GM11168 (cell line): Measurements from ENCODE around the gene EFEMP1.

ENCODE experiments used
- in situ Hi-C: fragments of 300-500 bp; cut with MboI; formaldehyde crosslinking; loops from one replicate; pipeline ENCODE4 v1.12.0; 2022; ENCODE audit warnings: low sequenced_read_pairs; ENCODE audit not compliant: unreplicated experiment

Gene EFEMP1

DNA sequence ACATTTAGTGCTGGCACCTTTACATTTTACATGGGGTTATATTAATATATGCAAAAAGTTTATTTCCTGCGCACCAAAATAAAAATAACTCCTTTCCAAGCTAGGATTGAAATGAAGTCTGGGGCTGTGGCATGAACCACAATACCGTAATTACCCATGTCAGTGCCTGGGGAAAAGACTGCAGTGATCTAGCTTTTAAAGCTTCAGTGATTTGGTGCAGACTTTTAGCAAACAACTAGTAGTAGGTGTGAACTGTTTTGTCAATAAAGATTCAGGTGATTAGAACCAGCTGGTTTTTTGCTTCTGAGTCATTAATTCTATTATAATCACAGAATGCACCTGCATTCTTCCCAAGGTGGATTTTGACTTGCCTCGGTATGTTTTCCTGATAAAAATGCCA, 21.2 kb downstream of the EFEMP1 start:
- in situ Hi-C loops: no loop called here

DNA sequence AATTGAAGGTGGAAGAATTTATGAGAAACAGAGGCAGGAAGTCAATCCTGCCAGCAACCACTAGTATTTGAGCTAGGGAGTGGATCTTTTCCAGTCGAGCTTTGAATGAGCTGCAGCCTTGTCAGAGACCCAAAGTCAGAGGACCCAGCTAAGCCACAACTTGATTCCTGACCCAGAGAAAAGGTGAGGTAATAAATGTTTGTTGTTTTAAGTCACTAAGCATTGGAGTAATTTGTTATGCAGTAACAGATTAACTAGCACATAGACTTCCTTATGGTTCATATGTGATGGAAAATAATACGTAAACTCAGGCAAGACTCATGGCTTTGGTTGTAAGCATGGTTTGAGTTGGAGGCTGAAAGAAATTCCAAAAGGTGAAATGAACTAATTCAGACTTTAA, 21.6 kb downstream of the EFEMP1 start:
- in situ Hi-C loops: no loop called here

DNA sequence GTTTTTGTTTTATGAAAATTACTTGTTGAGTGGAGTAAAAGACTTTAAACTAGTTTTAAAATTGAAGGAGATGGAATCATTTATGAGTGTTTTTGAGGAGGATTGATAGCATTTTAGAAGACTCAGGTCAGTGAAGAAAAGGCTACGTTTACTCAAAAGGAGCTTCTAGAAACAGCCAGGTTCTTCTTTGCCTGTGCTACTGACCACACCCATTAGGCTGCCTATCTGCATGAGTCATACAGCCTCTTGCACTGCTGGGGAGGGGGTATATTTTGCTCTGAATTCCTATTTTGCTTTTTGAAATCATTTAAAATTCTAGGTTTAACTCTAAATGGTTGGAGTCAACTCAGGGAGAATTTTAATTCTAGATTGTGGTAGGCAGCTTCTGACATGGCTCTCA, 22.3 kb downstream of the EFEMP1 start:
- in situ Hi-C loops: no loop called here

DNA sequence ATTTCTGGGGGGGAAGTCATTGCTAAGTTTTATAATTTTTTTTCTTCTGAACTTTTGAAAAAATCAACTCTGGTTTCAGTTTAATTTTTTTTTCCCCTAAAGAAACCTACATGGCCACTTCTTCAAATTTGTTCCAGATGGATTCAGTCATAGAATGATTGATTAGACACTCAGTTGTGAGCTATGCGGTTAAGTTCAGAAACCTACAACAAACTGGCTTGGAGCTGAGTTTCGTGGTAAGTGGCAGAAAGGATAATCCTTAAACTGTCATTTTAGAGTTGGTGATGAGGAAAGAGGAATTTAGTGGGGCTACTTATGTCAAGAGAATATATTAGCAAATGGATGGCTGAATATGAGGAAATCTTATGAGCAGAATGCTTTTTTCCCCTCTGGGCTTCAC, 23.7 kb downstream of the EFEMP1 start:
- in situ Hi-C loops: no loop called here

DNA sequence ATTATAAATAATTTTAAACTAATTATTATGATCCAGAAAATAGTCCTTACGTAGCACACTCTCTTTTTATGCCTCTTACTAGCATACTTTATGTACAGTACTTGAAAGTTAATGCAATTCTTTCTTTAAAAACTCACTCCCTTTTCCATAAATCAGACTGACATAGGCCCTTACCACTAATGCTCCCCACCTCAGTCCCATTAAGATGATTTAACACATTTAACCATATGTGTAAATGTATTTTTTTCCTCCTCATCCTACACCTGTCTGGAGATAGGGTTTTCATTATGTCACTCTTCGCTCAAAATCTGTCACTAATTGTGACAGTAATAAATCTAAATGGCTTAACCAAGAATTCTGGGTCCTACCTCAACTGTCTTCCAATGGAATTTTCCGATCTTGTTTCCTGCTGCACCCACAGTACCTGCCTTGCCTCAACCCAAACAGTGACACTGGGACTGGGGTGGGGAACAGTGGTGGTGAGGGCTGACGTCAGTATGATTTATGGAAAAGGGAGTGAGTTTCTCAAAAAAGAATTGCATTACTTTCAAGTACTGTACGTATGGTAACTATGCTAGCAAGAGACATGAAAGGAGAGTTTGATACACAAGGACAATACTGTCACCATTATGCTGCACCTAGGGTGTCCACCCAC, 25.1 kb downstream of the EFEMP1 start:
- in situ Hi-C loops: no loop called here

DNA sequence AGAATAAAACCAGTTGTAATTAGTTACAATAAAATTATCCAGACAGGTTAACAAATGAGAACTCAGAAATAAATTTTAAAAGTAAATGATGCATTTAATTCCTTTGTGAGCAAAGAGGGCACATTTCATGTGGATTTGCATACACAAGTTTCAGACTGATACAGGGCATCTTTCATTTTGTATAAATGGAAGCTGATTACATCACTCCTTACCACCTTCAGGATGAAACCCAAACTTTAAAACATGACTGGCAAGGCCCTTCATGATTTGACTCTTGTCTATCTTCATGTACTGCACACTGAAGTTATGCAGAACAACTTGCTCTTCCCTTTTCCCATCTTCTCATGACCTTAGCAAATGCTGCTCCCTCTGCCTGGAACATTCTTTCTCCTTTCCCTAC, 26.9 kb downstream of the EFEMP1 start:
- in situ Hi-C loops: no loop called here

DNA sequence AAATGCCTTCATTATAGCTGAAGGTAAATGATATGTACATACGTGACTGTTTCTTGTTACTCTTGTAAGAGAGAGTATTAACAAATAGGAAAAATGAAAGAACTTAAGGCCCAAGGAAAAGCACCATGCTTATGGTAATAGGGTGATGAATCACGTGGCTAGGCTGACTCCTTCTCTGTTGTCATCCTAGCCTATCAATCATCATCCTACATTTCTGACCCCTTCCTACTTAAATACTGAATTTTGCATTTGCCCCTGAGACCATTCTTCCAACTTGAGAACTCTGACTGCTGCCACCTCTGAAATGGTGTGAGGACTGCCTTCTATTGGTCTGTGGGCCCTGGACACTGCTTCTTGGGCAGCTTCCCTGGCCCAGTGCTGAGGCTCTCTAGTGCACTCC, 28.9 kb downstream of the EFEMP1 start:
- in situ Hi-C loops: no loop called here

DNA sequence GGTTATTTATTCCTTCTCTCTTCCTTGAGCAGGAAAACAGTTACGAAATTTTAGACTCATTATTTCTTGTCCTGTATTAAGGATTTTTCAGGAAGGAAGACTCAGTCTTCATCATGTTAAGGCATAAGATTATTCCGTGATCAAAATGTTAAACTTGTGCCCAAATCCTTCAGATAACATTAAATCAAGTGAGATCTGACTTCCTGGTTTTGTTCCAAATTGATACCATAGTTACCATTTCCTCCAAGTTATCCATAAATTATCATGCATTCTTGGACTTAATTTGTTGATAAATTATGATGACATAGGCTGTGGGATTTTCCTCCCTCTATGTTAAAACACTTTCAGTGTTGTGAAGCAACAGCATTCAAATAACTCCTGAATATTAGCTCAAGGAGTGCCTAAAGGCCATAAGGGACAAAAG, 31.9 kb downstream of the EFEMP1 start:
- in situ Hi-C loops: no loop called here

DNA sequence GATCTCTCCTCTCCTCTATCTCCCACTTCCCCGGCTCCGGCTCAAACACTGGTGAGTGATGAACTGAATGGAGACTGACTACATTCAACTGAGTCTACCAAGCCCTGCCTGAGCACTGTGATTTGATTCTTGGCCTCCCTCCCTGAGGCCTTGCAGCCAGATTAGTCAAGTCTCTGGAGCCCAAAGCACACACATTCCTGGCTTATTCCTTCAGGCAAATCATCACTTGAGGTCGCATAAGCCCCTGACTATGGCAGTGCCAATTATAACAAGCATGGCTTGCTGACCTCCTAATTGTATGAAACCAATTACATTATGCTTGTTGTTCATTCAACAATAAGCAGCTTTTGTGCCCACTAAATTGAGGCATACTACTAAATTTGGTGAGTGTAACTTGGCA, 34.6 kb downstream of the EFEMP1 start:
- in situ Hi-C loops: no loop called here

DNA sequence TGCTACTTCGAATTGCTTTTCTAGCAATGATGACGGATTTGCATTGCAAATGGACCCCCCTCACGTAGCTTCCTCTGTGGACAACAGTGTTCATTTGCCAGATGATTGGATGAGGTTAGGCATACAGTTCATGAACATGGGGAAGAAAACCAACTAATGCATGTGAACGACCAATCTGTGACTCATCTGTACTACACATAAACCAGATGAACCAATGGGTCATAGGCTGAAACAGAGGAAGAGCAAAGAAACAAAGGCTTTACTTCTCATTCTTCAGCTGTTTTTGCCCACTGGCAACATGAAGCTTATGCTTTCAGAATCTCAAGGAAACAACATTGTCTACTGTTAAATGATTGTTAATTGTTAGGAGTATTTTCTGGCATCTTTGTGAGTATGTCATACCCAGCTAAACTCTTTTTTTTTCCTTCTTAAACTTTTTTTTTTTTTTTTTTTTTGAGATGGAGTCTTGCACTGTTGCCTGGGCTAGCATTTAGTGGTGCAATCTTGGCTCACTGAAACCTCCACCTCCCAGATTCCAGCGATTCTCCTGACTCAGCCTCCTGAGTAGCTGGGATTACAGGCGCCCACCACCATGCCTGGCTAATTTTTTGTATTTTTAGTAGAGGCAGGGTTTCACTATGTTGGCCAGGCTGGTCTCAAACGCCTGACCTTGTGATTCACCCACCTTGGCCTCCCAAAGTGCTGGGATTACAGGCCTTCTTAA, 35.5 kb downstream of the EFEMP1 start:
- in situ Hi-C loops: no loop called here

DNA sequence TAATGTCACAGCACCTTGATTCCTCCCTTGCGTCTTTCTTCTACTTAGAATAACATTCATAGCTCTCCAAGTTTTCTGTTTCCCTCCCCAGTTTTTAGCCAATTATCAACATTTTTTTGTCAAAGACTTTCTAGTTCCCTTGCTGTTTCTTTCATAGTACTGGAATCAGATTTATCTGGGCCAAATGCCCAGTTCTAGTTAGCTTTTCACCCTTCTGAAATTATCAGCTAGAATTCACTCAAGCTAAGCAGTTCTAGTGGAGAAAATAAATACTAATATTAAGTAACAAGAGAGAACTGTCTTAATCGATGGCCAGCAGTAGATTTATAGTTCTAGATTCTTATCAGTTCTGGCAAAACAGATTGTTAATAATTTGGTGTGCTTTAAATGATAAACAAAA, 36.2 kb downstream of the EFEMP1 start:
- in situ Hi-C loops: no loop called here

DNA sequence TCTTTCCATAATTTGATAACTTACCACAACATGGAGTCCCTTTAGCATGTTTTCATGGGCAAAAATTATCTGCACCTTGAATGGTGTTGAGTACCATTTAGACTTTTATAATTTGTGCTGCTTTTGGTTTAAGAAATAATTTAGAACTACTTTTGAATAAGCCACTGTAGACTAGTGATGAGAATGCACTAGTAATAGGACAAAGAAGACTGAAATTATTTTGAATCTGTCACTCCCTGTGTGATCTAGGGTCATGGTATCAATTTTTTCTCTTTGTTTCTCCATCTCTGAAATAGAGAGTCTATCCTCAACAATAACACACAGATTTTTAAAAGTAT, 37.7 kb downstream of the EFEMP1 start:
- in situ Hi-C loops: no loop called here

DNA sequence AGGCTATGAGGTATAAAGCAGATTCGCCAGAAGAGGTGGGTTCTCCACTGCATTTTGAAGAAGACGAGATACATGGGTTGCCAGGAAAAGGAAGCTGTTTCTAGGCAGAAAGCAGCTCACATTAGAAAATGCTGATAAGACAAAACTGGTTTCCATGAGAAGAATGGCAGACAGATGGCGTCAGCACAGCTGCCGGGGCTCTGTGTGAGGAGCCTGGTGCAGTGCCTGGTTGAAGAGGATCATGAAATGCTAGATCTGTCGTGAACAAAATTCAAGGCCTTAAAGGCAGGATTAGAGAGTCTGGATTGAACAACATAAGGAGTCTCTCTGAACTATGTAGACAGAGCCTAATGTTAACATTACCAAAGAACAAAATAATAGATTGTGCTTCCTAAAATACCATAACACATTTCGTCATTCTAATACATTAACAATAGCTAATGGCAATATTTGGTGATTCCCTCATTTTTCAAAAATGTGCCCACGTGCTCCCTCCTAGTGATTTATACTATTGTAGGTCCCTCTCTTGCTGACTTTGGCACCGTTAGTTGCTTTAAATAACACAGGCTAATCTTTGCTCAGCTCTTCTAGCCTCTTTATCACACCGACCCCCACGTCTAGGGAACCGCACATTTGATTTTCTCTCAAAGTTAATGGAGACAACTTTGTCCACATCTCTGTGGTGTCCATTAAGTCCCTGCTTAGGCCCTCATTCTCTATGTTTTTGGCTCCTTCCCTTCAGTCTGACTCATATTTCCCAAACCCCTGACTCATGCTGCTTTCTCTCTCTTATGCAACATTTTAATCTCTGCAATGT, 38.2 kb downstream of the EFEMP1 start:
- in situ Hi-C loops: no loop called here

DNA sequence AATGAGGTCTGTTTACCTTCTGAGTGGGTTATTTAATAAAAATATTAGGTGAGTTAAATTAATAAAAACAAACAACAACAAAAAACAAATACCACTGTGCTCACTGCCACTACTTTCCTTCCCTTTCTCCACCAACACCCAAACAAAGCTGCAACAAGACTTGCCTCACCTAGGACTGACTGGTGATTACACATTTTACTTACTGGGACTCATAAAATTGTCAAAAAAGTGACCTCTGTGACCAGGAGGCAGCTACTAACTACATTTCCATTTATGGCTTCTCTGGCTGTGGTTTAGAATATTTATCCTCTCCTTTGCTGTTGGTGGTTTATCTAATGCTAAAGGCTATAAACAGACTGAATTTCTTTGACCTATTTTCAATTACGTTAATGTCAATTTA, 39.8 kb downstream of the EFEMP1 start:
- in situ Hi-C loops: no loop called here

DNA sequence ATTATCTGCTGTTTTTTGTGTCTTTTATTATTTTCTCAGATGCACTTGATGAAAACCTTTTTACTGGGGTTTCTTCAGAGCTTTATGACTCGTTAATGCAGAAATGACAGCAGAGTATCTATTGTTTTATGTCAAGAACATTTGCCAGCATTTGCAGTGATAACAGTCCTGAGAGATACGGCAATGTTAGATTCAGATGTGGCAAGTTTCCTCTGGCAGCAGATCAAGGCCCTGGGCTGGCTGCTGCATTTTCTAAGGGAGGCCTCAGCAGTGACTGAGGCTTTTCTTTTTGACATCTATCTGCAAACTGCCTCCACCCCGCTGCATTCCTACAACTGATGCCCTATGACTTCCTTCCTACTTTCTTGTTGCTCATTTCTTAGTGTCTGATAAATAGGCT, 40.2 kb downstream of the EFEMP1 start:
- in situ Hi-C loops: no loop called here

DNA sequence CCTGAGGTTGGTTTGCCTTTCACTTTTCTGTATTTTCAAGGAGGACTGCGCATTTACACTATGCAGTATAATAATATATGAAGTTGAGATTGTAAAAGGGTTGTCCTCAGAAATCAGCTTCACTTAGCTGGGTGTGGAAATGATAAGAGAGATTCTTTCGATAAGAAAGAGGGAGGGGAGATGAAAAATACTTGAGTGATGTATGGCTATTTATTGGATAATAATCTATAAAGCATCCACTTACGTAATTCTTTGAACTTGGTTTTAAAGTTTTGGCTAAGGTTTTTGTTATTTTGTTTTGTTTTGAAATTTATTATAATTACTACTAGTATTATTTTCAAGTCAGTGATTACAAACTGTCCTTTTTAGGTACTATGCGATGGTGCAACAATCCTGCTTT, 40.6 kb downstream of the EFEMP1 start:
- in situ Hi-C loops: no loop called here

DNA sequence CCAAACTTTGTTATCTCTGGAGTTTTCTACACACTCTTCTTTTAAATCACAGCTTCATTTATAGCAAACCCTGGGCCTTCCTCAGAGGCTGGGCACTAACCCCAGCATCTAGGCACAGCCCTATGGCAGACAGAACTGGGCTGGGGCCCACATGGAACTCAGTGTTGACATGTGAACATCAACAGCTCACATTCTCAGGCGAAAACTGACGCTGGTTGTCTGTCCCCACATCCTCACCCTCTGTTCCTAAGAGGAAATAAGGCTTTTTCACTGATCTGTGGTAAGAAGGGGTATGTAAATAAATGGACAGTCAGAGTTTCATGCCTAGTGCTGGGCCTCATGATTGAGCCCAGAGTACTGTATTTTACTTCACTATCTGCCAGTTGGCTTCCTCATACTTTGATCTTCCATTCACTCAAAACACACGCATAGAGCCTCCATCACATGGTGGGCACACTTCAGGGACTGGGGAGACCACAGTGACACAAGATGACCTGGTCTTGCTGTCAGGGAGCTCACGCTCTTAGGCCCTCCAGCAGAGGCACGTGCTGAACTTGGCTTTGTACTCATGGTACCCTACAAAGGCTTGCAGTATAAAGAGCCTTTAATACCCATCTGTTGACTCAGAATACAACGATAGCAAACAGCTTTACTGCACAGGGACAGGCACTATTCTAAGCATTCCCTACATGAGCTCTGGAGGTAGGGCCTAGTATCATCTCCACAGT, 43.0 kb downstream of the EFEMP1 start:
- in situ Hi-C loops: no loop called here

DNA sequence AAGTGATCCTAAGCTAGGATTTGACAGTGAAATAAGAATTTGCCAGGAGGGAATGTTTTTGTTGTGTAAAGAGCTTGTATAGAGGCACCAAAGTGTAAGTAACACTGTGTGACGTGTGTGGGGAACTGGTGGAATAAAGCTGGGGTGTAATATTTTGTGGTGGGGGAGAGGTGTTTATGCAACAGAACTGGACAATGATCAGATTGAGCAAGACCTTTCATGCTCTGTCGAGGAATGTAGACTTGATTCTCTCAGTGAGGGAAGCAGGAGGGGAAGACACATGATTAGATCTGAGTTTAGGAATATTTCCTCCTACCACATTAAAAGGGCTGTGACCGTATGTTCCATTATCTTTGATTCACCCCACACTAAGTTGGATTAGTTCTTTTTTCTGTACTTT, 43.6 kb downstream of the EFEMP1 start:
- in situ Hi-C loops: no loop called here

DNA sequence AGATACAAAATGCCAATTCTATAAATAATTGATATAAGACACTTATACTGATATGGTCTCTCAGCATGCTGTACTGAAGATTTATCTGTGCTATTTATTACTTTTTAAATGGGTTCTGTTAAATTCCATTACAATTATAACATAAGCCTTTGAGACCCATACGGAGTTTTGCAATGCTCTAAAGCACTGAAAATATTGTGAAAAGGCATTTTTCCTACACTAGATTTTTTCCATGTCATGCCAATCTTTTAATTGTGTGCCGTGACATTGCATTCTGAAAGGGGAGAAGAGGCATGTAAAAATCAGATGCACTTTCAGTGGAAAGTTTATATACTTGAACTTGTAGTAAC, 46.5 kb downstream of the EFEMP1 start:
- in situ Hi-C loops: no loop called here

DNA sequence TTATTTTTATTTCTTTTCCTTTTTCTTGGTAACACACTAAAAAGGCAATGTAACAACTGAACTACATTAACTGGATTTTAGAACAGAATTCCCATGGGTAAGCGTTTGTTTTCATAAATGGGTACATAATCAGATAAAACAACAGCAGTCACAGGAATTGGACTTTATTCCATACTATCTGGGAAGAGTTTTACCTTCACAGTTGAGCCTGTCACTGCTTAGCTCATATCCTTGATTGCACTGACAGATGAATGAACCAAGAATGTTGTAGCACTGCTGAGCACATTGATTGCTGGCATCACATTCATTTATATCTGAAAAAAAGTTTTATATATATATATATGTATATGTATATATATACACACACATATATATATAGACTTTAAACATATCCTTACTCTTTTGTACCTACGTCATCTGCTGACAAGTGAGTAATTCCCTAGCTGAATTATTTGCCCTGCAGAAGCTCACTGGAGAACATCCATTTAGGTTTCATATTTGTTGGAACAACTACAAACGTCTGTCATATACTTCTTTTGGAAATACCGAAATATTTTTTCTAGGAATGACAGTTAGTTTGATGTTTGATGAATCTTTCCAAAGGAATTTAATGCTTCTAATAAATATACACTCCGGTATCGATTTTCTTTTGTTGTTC, 47.0 kb downstream of the EFEMP1 start:
- in situ Hi-C loops: no loop called here
